D721Med (cell line): ENCODE results near the gene ARHGEF25.
"Not testable (repeated sequence)": the region's sequence is repeated elsewhere in the genome, so short reads cannot be mapped to it uniquely, and the experiment has no call there.

ENCODE experiments used
- DNase-seq: peaks from one replicate; pipeline ENCODE4 v3.0.0; 2011; ENCODE audit warnings: low spot score; ENCODE audit not compliant: insufficient read length
- FAIRE-seq: peaks from 2 replicates; lab custom pipeline; 2011; peaks lifted over from hg19 to GRCh38; lab: Jason Lieb, UNC
- TF ChIP-seq, protein P1 (sequence below): IDR thresholded peaks from 2 replicates; pipeline ENCODE4 v1.5.1; 2012; ENCODE audit warnings: mild to moderate bottlenecking, control low read depth; ENCODE audit not compliant: insufficient read depth; ENCODE audit errors: missing control alignments

Gene ARHGEF25

DNA sequence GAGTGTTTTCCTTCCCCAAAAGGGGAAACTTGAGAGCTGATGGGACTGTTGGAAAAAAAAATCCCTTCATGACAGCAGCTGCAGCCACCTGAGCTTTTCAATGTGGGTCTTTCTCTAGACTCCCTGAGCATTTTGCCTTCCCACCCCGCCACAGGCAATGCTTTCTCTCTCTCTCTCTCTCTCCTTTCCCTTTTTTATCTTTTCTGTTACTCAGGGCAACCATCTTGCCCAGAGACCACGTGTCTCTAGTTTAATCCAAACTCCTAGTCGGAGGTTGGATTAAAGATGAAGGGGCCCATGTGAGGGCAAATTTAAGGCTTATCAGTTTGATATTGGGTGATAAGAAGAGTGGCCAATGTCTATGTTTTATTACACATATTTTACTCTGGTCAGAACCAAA lies 47.7 kb downstream of the ARHGEF25 start:
- DNase-seq: no peak
- TF ChIP-seq, protein P1, sequence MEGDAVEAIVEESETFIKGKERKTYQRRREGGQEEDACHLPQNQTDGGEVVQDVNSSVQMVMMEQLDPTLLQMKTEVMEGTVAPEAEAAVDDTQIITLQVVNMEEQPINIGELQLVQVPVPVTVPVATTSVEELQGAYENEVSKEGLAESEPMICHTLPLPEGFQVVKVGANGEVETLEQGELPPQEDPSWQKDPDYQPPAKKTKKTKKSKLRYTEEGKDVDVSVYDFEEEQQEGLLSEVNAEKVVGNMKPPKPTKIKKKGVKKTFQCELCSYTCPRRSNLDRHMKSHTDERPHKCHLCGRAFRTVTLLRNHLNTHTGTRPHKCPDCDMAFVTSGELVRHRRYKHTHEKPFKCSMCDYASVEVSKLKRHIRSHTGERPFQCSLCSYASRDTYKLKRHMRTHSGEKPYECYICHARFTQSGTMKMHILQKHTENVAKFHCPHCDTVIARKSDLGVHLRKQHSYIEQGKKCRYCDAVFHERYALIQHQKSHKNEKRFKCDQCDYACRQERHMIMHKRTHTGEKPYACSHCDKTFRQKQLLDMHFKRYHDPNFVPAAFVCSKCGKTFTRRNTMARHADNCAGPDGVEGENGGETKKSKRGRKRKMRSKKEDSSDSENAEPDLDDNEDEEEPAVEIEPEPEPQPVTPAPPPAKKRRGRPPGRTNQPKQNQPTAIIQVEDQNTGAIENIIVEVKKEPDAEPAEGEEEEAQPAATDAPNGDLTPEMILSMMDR: no peak
- FAIRE-seq: no peak

DNA sequence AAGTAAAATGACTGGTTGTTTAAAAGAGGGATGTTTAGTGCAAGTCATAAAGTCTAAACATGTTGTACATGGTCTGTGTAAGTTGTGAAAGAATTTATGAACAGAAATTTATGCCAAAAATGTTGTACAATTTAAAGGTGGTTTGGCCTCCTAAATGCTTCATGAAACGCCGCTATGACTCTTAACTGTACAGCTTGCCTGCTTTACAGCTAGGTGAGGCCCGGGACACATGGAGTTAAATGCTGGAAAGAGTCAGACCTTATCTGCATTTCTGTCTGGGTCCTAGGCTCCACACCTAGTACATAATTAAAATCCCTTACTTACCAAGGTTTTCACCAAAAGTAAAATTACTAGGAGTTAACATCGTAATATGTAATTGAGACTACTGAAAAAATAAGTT lies 50.1 kb downstream of the ARHGEF25 start:
- TF ChIP-seq, protein P1: no peak
- no peak for FAIRE-seq
- DNase-seq: no peak

DNA sequence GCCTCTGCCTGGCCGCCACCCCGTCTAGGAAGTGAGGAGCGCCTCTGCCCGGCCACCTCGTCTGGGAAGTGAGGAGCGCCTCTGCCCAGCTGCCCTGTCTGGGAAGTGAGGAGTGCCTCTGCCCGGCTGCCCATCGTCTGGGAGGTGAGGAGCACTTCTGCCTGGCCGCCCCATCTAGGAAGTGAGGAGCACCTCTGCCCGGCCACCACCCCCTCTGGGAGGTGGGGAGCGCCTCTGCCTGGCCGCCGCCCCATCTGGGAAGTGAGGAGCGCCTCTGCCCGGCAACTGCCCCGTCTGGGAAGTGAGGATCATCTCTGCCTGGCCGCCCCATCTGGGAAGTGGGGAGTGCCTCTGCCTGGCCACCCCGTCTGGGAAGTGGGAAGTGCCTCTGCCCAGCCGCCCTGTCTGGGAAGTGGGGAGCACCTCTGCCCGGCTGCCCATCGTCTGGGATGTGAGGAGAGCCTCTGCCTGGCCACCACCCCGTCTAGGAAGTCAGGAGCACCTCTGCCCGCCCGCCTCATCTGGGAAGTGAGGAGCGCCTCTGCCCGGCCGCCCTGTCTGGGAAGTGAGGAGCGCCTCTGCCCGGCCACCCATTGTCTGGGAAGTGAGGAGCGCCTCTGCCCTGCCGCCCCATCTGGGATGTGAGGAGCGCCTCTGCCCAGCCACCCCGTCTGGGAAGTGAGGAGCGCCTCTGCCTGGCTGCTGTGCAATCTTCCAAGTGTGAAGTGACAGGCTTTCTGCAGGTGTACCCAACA lies 54.0 kb downstream of the ARHGEF25 start:
- not testable (repeated sequence) for FAIRE-seq, DNase-seq
